ENCODE data around the gene RWDD4. TPM values are rescaled to one million over a fixed set of nuclear protein-coding genes. Genes with fewer than 3 reads are reported as not detected.

The RWDD4 gene
- polyA plus RNA-seq, 1 donor (not counting 4 experiments of a cell fraction or from before 2014, with no cell fraction given), result 25.5 TPM

DNA sequence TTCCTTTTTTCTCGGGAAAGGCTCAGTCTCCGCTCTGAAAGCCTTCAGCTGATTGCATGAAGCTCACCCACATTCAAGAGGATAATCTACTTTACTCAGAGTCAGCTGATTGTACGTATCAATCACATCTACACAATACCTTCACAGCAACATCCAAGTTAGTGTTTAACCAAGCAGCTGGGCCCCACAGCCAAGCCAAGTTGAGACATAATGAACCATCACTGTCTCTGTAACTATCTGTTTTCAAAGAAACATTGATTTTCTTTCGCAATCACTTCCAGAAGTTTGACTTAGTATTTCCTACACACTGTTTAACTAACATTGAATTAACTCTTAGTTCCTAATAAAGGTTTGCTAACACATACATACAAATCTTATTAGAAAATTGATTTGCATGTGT lies 40.3 kb downstream of the RWDD4 start:
- dilution Hi-C loops (cut with MboI; ENCODE audit: extremely low pct_ligation_motif_present, low sequenced_read_pairs), result no loop called here
- H3K4me1 ChIP-seq (ENCODE audit: control insufficient read depth, extremely low read depth, insufficient read depth, low read length), result no peaks in the 10 kb centered on the region
- H3K4me3 ChIP-seq (ENCODE audit: control insufficient read depth in 2 of 3, extremely low read depth in 1 of 3, insufficient read depth in 2 of 3, low read depth in 1 of 3, low read length in 3 of 3), result no peak overlapping the region
- H3K36me3 ChIP-seq (ENCODE audit: control insufficient read depth in 2 of 2, extremely low read depth in 1 of 2, insufficient read depth in 2 of 2, low read length in 2 of 2), result no peaks in the 10 kb centered on the region
- H3K4me2 ChIP-seq (ENCODE audit: control insufficient read depth, extremely low read depth, insufficient read depth, low read depth, low read length), result no peak overlapping the region
- no peak for FAIRE-seq
- no peak overlapping the region for H2AFZ ChIP-seq (ENCODE audit: control insufficient read depth, low read length)
- H3K9ac ChIP-seq (ENCODE audit: control insufficient read depth, extremely low read depth, insufficient read depth, low read length), result no peak overlapping the region
- H3K27ac ChIP-seq (ENCODE audit: control insufficient read depth, insufficient read depth, low read length), result no peak overlapping the region
- H4K20me1 ChIP-seq (ENCODE audit: control insufficient read depth, extremely low read depth, insufficient read depth, low read length), result no peaks in the 10 kb centered on the region
- DNase-seq (ENCODE audit: low read depth, low spot score), result no peak
- H3K27me3 ChIP-seq (ENCODE audit: control insufficient read depth, extremely low read depth, insufficient read depth, low read length), result no peaks in the 10 kb centered on the region
- TF ChIP-seq EZH2 (IDR thresholded peaks at IDR 0.05; ENCODE audit: low read length), result no peak
- TF ChIP-seq, protein P1, sequence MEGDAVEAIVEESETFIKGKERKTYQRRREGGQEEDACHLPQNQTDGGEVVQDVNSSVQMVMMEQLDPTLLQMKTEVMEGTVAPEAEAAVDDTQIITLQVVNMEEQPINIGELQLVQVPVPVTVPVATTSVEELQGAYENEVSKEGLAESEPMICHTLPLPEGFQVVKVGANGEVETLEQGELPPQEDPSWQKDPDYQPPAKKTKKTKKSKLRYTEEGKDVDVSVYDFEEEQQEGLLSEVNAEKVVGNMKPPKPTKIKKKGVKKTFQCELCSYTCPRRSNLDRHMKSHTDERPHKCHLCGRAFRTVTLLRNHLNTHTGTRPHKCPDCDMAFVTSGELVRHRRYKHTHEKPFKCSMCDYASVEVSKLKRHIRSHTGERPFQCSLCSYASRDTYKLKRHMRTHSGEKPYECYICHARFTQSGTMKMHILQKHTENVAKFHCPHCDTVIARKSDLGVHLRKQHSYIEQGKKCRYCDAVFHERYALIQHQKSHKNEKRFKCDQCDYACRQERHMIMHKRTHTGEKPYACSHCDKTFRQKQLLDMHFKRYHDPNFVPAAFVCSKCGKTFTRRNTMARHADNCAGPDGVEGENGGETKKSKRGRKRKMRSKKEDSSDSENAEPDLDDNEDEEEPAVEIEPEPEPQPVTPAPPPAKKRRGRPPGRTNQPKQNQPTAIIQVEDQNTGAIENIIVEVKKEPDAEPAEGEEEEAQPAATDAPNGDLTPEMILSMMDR (optimal IDR thresholded peaks at IDR 0.05 in 1 of 3, IDR thresholded peaks at IDR 0.05 in 1 of 3, conservative IDR thresholded peaks at IDR 0.05 in 1 of 3; ENCODE audit: extremely low read depth in 1 of 3, insufficient read depth in 2 of 3, low read length in 3 of 3), result no peak
- H3K9me3 ChIP-seq (ENCODE audit: control insufficient read depth, low read depth, low read length), result no peaks in the 10 kb centered on the region
- H3K9me1 ChIP-seq (ENCODE audit: control insufficient read depth, extremely low read depth, insufficient read depth, low read length), result no peaks in the 10 kb centered on the region
- H3K79me2 ChIP-seq (ENCODE audit: control insufficient read depth, insufficient read depth, low read length), result no peaks in the 10 kb centered on the region

DNA sequence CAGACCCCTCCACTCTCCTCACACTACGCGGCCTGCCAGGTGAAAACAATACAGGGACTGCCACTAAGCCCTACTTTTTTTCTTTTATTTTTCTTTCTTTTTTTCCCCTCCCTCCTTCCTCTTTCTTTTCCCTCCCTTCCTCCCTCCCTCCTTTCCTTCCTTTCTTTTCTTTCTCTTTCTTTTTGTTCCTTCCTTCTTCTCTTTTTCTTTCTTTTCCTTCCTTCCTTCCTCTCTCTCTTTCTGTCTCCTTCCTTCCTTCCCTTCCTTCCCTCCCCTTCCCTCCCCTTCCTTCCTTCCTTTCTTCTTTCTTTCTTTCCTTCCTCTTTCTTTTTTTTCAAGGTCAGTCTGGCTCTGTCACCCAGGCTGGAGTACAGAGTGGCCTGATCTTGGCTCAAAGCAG lies 41.9 kb downstream of the RWDD4 start:
- Histone ChIP-seq H2AFZ (ENCODE audit: control insufficient read depth, low read length) (no peak overlapping the region), H3K4me1 (ENCODE audit: control insufficient read depth, extremely low read depth, insufficient read depth, low read length) (no peaks in the 10 kb centered on the region), H3K36me3 (ENCODE audit: control insufficient read depth in 2 of 2, extremely low read depth in 1 of 2, insufficient read depth in 2 of 2, low read length in 2 of 2) (no peaks in the 10 kb centered on the region), H3K9me3 (ENCODE audit: control insufficient read depth, low read depth, low read length) (no peaks in the 10 kb centered on the region), H3K9me1 (ENCODE audit: control insufficient read depth, extremely low read depth, insufficient read depth, low read length) (no peaks in the 10 kb centered on the region), H3K79me2 (ENCODE audit: control insufficient read depth, insufficient read depth, low read length) (no peaks in the 10 kb centered on the region), H3K9ac (ENCODE audit: control insufficient read depth, extremely low read depth, insufficient read depth, low read length) (no peak overlapping the region), H3K4me2 (ENCODE audit: control insufficient read depth, extremely low read depth, insufficient read depth, low read depth, low read length) (no peak overlapping the region), H4K20me1 (ENCODE audit: control insufficient read depth, extremely low read depth, insufficient read depth, low read length) (no peaks in the 10 kb centered on the region), H3K27me3 (ENCODE audit: control insufficient read depth, extremely low read depth, insufficient read depth, low read length) (no peaks in the 10 kb centered on the region), H3K27ac (ENCODE audit: control insufficient read depth, insufficient read depth, low read length) (no peak overlapping the region), H3K4me3 (ENCODE audit: control insufficient read depth in 2 of 3, extremely low read depth in 1 of 3, insufficient read depth in 2 of 3, low read depth in 1 of 3, low read length in 3 of 3) (no peak overlapping the region)
- DNase-seq (ENCODE audit: low read depth, low spot score), result no peak
- dilution Hi-C loops (cut with MboI; ENCODE audit: extremely low pct_ligation_motif_present, low sequenced_read_pairs), result no loop called here
- FAIRE-seq, result no peak
- no peak for TF ChIP-seq EZH2 (IDR thresholded peaks at IDR 0.05; ENCODE audit: low read length)
- TF ChIP-seq, protein P1 (optimal IDR thresholded peaks at IDR 0.05 in 1 of 3, IDR thresholded peaks at IDR 0.05 in 1 of 3, conservative IDR thresholded peaks at IDR 0.05 in 1 of 3; ENCODE audit: extremely low read depth in 1 of 3, insufficient read depth in 2 of 3, low read length in 3 of 3), result no peak

Measured in keratinocyte (primary cell).